Activated CD4-positive, alpha-beta memory T cell treated with anti-CD3 and anti-CD28 coated beads, Interleukin-2, amount 10 ng/mL, durations not matched to agents 7 days and 5 days (primary cell): ENCODE data around the gene TMEM181. TPM values are rescaled to one million over a fixed set of nuclear protein-coding genes. Genes with fewer than 3 reads are reported as not detected.
"Not testable (repeated sequence)": the region's sequence is repeated elsewhere in the genome, so short reads cannot be mapped to it uniquely, and the experiment has no call there.

Source experiments
- CTCF ChIA-PET: fragments of 350-600 bp; sonication (Branson Sonifier 250); formaldehyde crosslinking; loops from one replicate; lab custom pipeline; 2021; ENCODE audit warnings: antibody characterized with exemption, inconsistent platforms; lab: Charles Lee
- POLR2A ChIA-PET: fragments of 350-600 bp; sonication (Branson Sonifier 250); formaldehyde crosslinking; loops from one replicate; lab custom pipeline; 2021; ENCODE audit warnings: antibody characterized with exemption; lab: Charles Lee
- DNase-seq: peaks from one replicate; pipeline ENCODE4 v3.0.0-alpha.2; 2020
- H3K27ac Mint-ChIP-seq: one replicate; pipeline ENCODE4 v1.8.0; 2021; ENCODE audit warnings: mild to moderate bottlenecking, mixed read lengths
- H3K27me3 Mint-ChIP-seq: one replicate; pipeline ENCODE4 v1.8.0; 2021; ENCODE audit warnings: mixed read lengths
- H3K36me3 Mint-ChIP-seq: one replicate; pipeline ENCODE4 v1.8.0; 2021; ENCODE audit warnings: low read depth, mixed read lengths
- H3K4me1 Mint-ChIP-seq: one replicate; pipeline ENCODE4 v1.8.0; 2021; ENCODE audit warnings: mixed read lengths
- H3K4me3 Mint-ChIP-seq: one replicate; pipeline ENCODE4 v1.8.0; 2021; ENCODE audit warnings: mild to moderate bottlenecking, mixed read lengths
- H3K9me3 Mint-ChIP-seq: one replicate; pipeline ENCODE4 v1.8.0; 2021; ENCODE audit warnings: mixed read lengths
- total RNA-seq, 2 experiments: library from RNA; stranded (reverse); gene quantifications; one replicate each; pipeline ENCODE4 v1.2.3, GENCODE V29; 2021

Gene TMEM181
- 10 to 100 TPM; 20.2 to 20.5 TPM for total RNA-seq

GRCh38 chr6:158559895-158560835 lies at the start of gene TMEM181:
Gene TMEM181 (plus strand): TSS chr6:158560091. CDS start chr6:158560225, 134 bp downstream.
- peak within 1 kb of the TSS; percentile 92 for H3K27ac Mint-ChIP-seq
- H3K4me1 Mint-ChIP-seq: peaks cover 52% of the 10 kb centered on the region
- peak within 1 kb of the TSS; percentile 98 for H3K4me3 Mint-ChIP-seq
- POLR2A ChIA-PET: interaction anchor here (0.6 to 3.4 kb wide), 14 partner anchors 8 to 484 kb away, joined by 3 to 35 read pairs (median 4); partner anchors contain the start of genes DYNLT1, SYTL3 and TAGAP
- DNase-seq: peak; percentile 90
- H3K27me3 Mint-ChIP-seq: peaks cover 5% of the 10 kb centered on the region
- CTCF ChIA-PET: interaction anchor here (0.8 to 2.3 kb wide), 4 partner anchors 9 to 346 kb away, joined by 3 to 8 read pairs (median 5); no protein-coding TSS in a partner anchor
- H3K9me3 Mint-ChIP-seq: no peaks in the 10 kb centered on the region
- H3K36me3 Mint-ChIP-seq: peaks cover 34% of the 10 kb centered on the region

GRCh38 chr6:158512809-158513208 lies 47.1 kb upstream of the TMEM181 start:
- Mint-ChIP-seq H3K27me3 (peaks cover 10% of the 10 kb centered on the region), H3K4me1 (peaks cover 30% of the 10 kb centered on the region), H3K9me3 (no peaks in the 10 kb centered on the region), H3K4me3 (no peak overlapping the region), H3K36me3 (no peaks in the 10 kb centered on the region), H3K27ac (no peak overlapping the region)
- no peak for DNase-seq
- ChIA-PET POLR2A (no interaction called here), CTCF (interaction anchor here (2.3 kb wide), 1 partner anchor 292 kb away, joined by 12 read pairs; no protein-coding TSS in a partner anchor)

- H3K27ac Mint-ChIP-seq: no peak overlapping the region
- DNase-seq: no peak
- peaks cover 10% of the 10 kb centered on the region for H3K27me3 Mint-ChIP-seq
- H3K36me3 Mint-ChIP-seq: no peaks in the 10 kb centered on the region
- H3K4me3 Mint-ChIP-seq: no peak overlapping the region
- no peaks in the 10 kb centered on the region for H3K9me3 Mint-ChIP-seq
- ChIA-PET POLR2A (interaction anchor here (0.6 kb wide), 1 partner anchor 243 kb away, joined by 3 read pairs; no protein-coding TSS in a partner anchor), CTCF (interaction anchor here (2.3 kb wide), 1 partner anchor 293 kb away, joined by 12 read pairs; no protein-coding TSS in a partner anchor)
- peaks cover 42% of the 10 kb centered on the region for H3K4me1 Mint-ChIP-seq
Measured at GRCh38 chr6:158514176-158514575, 45.7 kb upstream of the TMEM181 start.

- Mint-ChIP-seq H3K4me1 (peaks cover 42% of the 10 kb centered on the region), H3K36me3 (no peaks in the 10 kb centered on the region), H3K4me3 (no peak overlapping the region), H3K27me3 (peaks cover 10% of the 10 kb centered on the region), H3K9me3 (no peaks in the 10 kb centered on the region), H3K27ac (no peak overlapping the region)
- DNase-seq: no peak
- ChIA-PET POLR2A (no interaction called here), CTCF (interaction anchor here (2.3 kb wide), 1 partner anchor 294 kb away, joined by 12 read pairs; no protein-coding TSS in a partner anchor)
Measured at GRCh38 chr6:158514991-158515390, 44.9 kb upstream of the TMEM181 start.

GRCh38 chr6:158516098-158516497 lies 43.8 kb upstream of the TMEM181 start:
- no peak overlapping the region for H3K4me3 Mint-ChIP-seq
- ChIA-PET CTCF (interaction anchor here (1.3 to 2.3 kb wide), 2 partner anchors 21 to 295 kb away, joined by 3 to 9 read pairs; no protein-coding TSS in a partner anchor), POLR2A (no interaction called here)

GRCh38 chr6:158517038-158517437 lies 42.9 kb upstream of the TMEM181 start:
- DNase-seq: no peak
- CTCF ChIA-PET: interaction anchor here (1.3 to 2.3 kb wide), 2 partner anchors 20 to 296 kb away, joined by 3 to 9 read pairs; no protein-coding TSS in a partner anchor

More at GRCh38 chr6:158516098-158516497, 43.8 kb upstream of the TMEM181 start:
- DNase-seq: no peak
- no peaks in the 10 kb centered on the region for H3K36me3 Mint-ChIP-seq
- no peak overlapping the region for H3K27ac Mint-ChIP-seq
- H3K9me3 Mint-ChIP-seq: no peaks in the 10 kb centered on the region
- peaks cover 10% of the 10 kb centered on the region for H3K27me3 Mint-ChIP-seq
- H3K4me1 Mint-ChIP-seq: peaks cover 42% of the 10 kb centered on the region

GRCh38 chr6:158517581-158517980 lies 42.3 kb upstream of the TMEM181 start:
- Mint-ChIP-seq H3K4me3 (peak overlapping the region; percentile 81), H3K27me3 (peaks cover 10% of the 10 kb centered on the region), H3K27ac (no peak overlapping the region), H3K4me1 (peaks cover 42% of the 10 kb centered on the region), H3K9me3 (no peaks in the 10 kb centered on the region), H3K36me3 (no peaks in the 10 kb centered on the region)
- CTCF ChIA-PET: interaction anchor here (2.3 kb wide), 1 partner anchor 297 kb away, joined by 9 read pairs; no protein-coding TSS in a partner anchor
- POLR2A ChIA-PET: no interaction called here
- DNase-seq: no peak

More at GRCh38 chr6:158517038-158517437, 42.9 kb upstream of the TMEM181 start:
- no peaks in the 10 kb centered on the region for H3K36me3 Mint-ChIP-seq
- H3K9me3 Mint-ChIP-seq: no peaks in the 10 kb centered on the region
- POLR2A ChIA-PET: no interaction called here
- H3K4me3 Mint-ChIP-seq: no peak overlapping the region
- H3K4me1 Mint-ChIP-seq: peaks cover 42% of the 10 kb centered on the region
- H3K27ac Mint-ChIP-seq: no peak overlapping the region
- peaks cover 10% of the 10 kb centered on the region for H3K27me3 Mint-ChIP-seq

GRCh38 chr6:158518191-158519127 lies 41.4 kb upstream of the TMEM181 start:
- H3K4me1 Mint-ChIP-seq: peaks cover 41% of the 10 kb centered on the region
- POLR2A ChIA-PET: interaction anchor here (0.6 to 0.7 kb wide), 2 partner anchors 22 to 45 kb away, joined by 3 read pairs; no protein-coding TSS in a partner anchor

GRCh38 chr6:158519300-158519699 lies 40.6 kb upstream of the TMEM181 start:
- DNase-seq: no peak
- Mint-ChIP-seq H3K9me3 (no peaks in the 10 kb centered on the region), H3K27me3 (peaks cover 16% of the 10 kb centered on the region), H3K27ac (no peak overlapping the region), H3K4me1 (peaks cover 32% of the 10 kb centered on the region), H3K4me3 (no peak overlapping the region), H3K36me3 (no peaks in the 10 kb centered on the region)
- POLR2A ChIA-PET: interaction anchor here (0.7 to 0.8 kb wide), 2 partner anchors 17 to 44 kb away, joined by 3 read pairs; no protein-coding TSS in a partner anchor
- CTCF ChIA-PET: interaction anchor here (0.6 to 2.2 kb wide), 22 partner anchors 9 to 305 kb away, joined by 3 to 27 read pairs (median 4); no protein-coding TSS in a partner anchor

More at GRCh38 chr6:158518191-158519127, 41.4 kb upstream of the TMEM181 start:
- Mint-ChIP-seq H3K4me3 (peak overlapping the region; percentile 81), H3K9me3 (no peaks in the 10 kb centered on the region), H3K36me3 (no peaks in the 10 kb centered on the region), H3K27ac (peak overlapping the region; percentile 87), H3K27me3 (peaks cover 11% of the 10 kb centered on the region)
- peak; percentile 74 for DNase-seq
- CTCF ChIA-PET: interaction anchor here (0.6 to 2.2 kb wide), 26 partner anchors 8 to 304 kb away, joined by 3 to 27 read pairs (median 4); no protein-coding TSS in a partner anchor

GRCh38 chr6:158519761-158520160 lies 40.1 kb upstream of the TMEM181 start:
- CTCF ChIA-PET: interaction anchor here (1.1 to 2.2 kb wide), 6 partner anchors 16 to 306 kb away, joined by 3 to 27 read pairs (median 6); no protein-coding TSS in a partner anchor
- H3K27me3 Mint-ChIP-seq: peaks cover 19% of the 10 kb centered on the region
- H3K9me3 Mint-ChIP-seq: no peaks in the 10 kb centered on the region
- peaks cover 28% of the 10 kb centered on the region for H3K4me1 Mint-ChIP-seq
- H3K27ac Mint-ChIP-seq: no peak overlapping the region
- no peak overlapping the region for H3K4me3 Mint-ChIP-seq
- POLR2A ChIA-PET: interaction anchor here (0.8 kb wide), 1 partner anchor 16 kb away, joined by 3 read pairs; no protein-coding TSS in a partner anchor
- no peaks in the 10 kb centered on the region for H3K36me3 Mint-ChIP-seq
- no peak for DNase-seq

- H3K4me3 Mint-ChIP-seq, H3K36me3 Mint-ChIP-seq, DNase-seq, H3K27ac Mint-ChIP-seq, POLR2A ChIA-PET, H3K9me3 Mint-ChIP-seq: not testable (repeated sequence)
- Mint-ChIP-seq H3K27me3 (peaks cover 21% of the 10 kb centered on the region), H3K4me1 (peaks cover 21% of the 10 kb centered on the region)
- CTCF ChIA-PET: interaction anchor here (0.6 kb wide), 1 partner anchor 843 kb away, joined by 4 read pairs; no protein-coding TSS in a partner anchor
Measured at GRCh38 chr6:158520975-158521374, 38.9 kb upstream of the TMEM181 start.
